Liver (tissue), 9 donors: ENCODE data around the gene ARHGEF2. TPM values are rescaled to one million over a fixed set of nuclear protein-coding genes. Genes with fewer than 3 reads are reported as not detected.

Experiments
- DNase-seq: peaks from one replicate; pipeline ENCODE4 v3.0.0-alpha.2; 2017; ENCODE audit warnings: low spot score
- H3K27ac ChIP-seq, 2 donors: one replicate each; pipeline ENCODE4 v1.7.0; 2013; ENCODE audit warnings: inconsistent platforms in 2 of 2, low read length in 2 of 2, control low read depth in 1 of 2, low read depth in 1 of 2, mild to moderate bottlenecking in 1 of 2
- H3K27me3 ChIP-seq, 4 donors: one replicate each; pipeline versions ENCODE4 v1.6.1 to v1.7.0; 2013; ENCODE audit warnings: low read length in 3 of 4, inconsistent platforms in 1 of 4, mild to moderate bottlenecking in 1 of 4, moderate library complexity in 1 of 4; ENCODE audit not compliant: control insufficient read depth in 4 of 4, insufficient read depth in 4 of 4
- H3K36me3 ChIP-seq, 4 donors: one replicate each; pipeline versions ENCODE4 v1.6.1 to v1.7.0; 2013; ENCODE audit warnings: low read length in 3 of 4, mild to moderate bottlenecking in 3 of 4, low read depth in 1 of 4, moderate library complexity in 1 of 4; ENCODE audit not compliant: control insufficient read depth in 4 of 4, insufficient read depth in 3 of 4
- H3K4me1 ChIP-seq, 4 donors: one replicate each; pipeline versions ENCODE4 v1.6.1 to v1.7.0; 2013; ENCODE audit warnings: low read length in 3 of 4, mild to moderate bottlenecking in 3 of 4, moderate library complexity in 1 of 4; ENCODE audit not compliant: control insufficient read depth in 4 of 4, insufficient read depth in 4 of 4
- H3K4me3 ChIP-seq, 3 donors: one replicate each; pipeline versions ENCODE4 v1.6.1 to v1.7.0; 2013; ENCODE audit warnings: low read length in 3 of 3, control low read depth in 1 of 3, low read depth in 1 of 3, mild to moderate bottlenecking in 1 of 3
- H3K9ac ChIP-seq, 2 donors: one replicate each; pipeline ENCODE4 v1.7.0; 2013; ENCODE audit warnings: low read length in 2 of 2, mild to moderate bottlenecking in 2 of 2, moderate library complexity in 2 of 2, control low read depth in 1 of 2, low read depth in 1 of 2
- H3K9me3 ChIP-seq, 4 donors: one replicate each; pipeline versions ENCODE4 v1.6.1 to v1.7.0; 2013; ENCODE audit warnings: low read length in 3 of 4; ENCODE audit not compliant: control insufficient read depth in 4 of 4
- ATF3 ChIP-seq: IDR thresholded peaks from 2 replicates; pipeline ENCODE4 v1.6.1; 2016; ENCODE audit warnings: antibody characterized with exemption
- CTCF ChIP-seq: fragments of 150-350 bp; IDR thresholded peaks from 2 replicates; pipeline ENCODE4 v1.5.1; 2017; ENCODE audit warnings: improper control_type of control experiment, low read depth, low read length; ENCODE audit not compliant: missing input control
- EGR1 ChIP-seq, 2 donors: IDR thresholded peaks; 2 replicates each; pipeline ENCODE4 v1.6.1; 2016 to 2018; ENCODE audit warnings: antibody characterized with exemption in 2 of 2, low read depth in 2 of 2
- FOXA2 ChIP-seq: IDR thresholded peaks from 2 replicates; pipeline ENCODE4 v1.6.1; 2016; ENCODE audit warnings: antibody characterized with exemption
- GABPA ChIP-seq, 2 donors: IDR thresholded peaks in 1 of 2; conservative IDR thresholded peaks in 1 of 2; 2 replicates each; pipeline ENCODE4 v1.6.1; 2016; ENCODE audit warnings: antibody characterized with exemption in 2 of 2, mild to moderate bottlenecking in 1 of 2, moderate library complexity in 1 of 2
- HNF4A ChIP-seq, 2 donors: conservative IDR thresholded peaks; 2 replicates each; pipeline ENCODE4 v1.6.1; 2016; ENCODE audit warnings: antibody characterized with exemption in 2 of 2, mild to moderate bottlenecking in 2 of 2
- HNF4G ChIP-seq: IDR thresholded peaks from 2 replicates; pipeline ENCODE4 v1.6.1; 2016; ENCODE audit warnings: antibody characterized with exemption
- JUND ChIP-seq, 2 donors: IDR thresholded peaks; 2 replicates each; pipeline ENCODE4 v1.6.1; 2016; ENCODE audit warnings: antibody characterized with exemption in 2 of 2
- MAX ChIP-seq: IDR thresholded peaks from 2 replicates; pipeline ENCODE4 v1.6.1; 2016; ENCODE audit warnings: antibody characterized with exemption
- NR2F2 ChIP-seq: IDR thresholded peaks from 2 replicates; pipeline ENCODE4 v1.6.1; 2016; ENCODE audit warnings: antibody characterized with exemption
- RAD21 ChIP-seq, 2 donors: IDR thresholded peaks; 2 replicates each; pipeline ENCODE4 v1.6.1; 2016; ENCODE audit warnings: antibody characterized with exemption in 2 of 2, mild to moderate bottlenecking in 2 of 2
- REST ChIP-seq: IDR thresholded peaks from 2 replicates; pipeline ENCODE4 v1.6.1; 2016; ENCODE audit warnings: antibody characterized with exemption, mild to moderate bottlenecking
- RXRA ChIP-seq, 2 donors: IDR thresholded peaks; 2 replicates each; pipeline ENCODE4 v1.6.1; 2017 to 2018; ENCODE audit warnings: antibody characterized with exemption in 2 of 2, mild to moderate bottlenecking in 1 of 2
- TAF1 ChIP-seq: conservative IDR thresholded peaks from 2 replicates; pipeline ENCODE4 v1.6.1; 2016; ENCODE audit warnings: antibody characterized with exemption, mild to moderate bottlenecking
- YY1 ChIP-seq: IDR thresholded peaks from 2 replicates; pipeline ENCODE4 v1.6.1; 2016; ENCODE audit warnings: antibody characterized with exemption, mild to moderate bottlenecking
- ZBTB33 ChIP-seq: IDR thresholded peaks from 2 replicates; pipeline ENCODE4 v1.6.1; 2016; ENCODE audit warnings: antibody characterized with exemption
- WGBS: extraction: QIAGEN DNeasy Blood & Tissue Kit; methylation state at CpG from one replicate; pipeline ENCODE4 v1.1.7; 2013; 5-methylcytosine and 5-hydroxymethylcytosine counted together
- polyA plus RNA-seq, 2 donors: library from polyadenylated mRNA; stranded (reverse) in 1 of 2; unstranded in 1 of 2; fragments of 200-250 nt in 1 of 2; fragments of >200 nt in 1 of 2; fragmentation: Nextera tagmentation in 1 of 2; extraction: Ambion mirVana in 1 of 2; gene quantifications; one replicate each; pipeline versions ENCODE4 v1.2.1 to v1.2.3, GENCODE V29; 2013 to 2015
- total RNA-seq, 2 donors: library from RNA; depleted of rRNA; stranded (reverse); fragments of >200 nt; gene quantifications; one replicate each; pipeline ENCODE4 v1.2.3, GENCODE V29; 2014
- donor health status: healthy.
- donor health status: healthy.
- donor health status: healthy.
- donor health status: healthy.
- donor health status: healthy.

Gene ARHGEF2
- total and polyA plus RNA-seq, 4 donors, result 3.2 to 59.1 (median 10.3) TPM

DNA sequence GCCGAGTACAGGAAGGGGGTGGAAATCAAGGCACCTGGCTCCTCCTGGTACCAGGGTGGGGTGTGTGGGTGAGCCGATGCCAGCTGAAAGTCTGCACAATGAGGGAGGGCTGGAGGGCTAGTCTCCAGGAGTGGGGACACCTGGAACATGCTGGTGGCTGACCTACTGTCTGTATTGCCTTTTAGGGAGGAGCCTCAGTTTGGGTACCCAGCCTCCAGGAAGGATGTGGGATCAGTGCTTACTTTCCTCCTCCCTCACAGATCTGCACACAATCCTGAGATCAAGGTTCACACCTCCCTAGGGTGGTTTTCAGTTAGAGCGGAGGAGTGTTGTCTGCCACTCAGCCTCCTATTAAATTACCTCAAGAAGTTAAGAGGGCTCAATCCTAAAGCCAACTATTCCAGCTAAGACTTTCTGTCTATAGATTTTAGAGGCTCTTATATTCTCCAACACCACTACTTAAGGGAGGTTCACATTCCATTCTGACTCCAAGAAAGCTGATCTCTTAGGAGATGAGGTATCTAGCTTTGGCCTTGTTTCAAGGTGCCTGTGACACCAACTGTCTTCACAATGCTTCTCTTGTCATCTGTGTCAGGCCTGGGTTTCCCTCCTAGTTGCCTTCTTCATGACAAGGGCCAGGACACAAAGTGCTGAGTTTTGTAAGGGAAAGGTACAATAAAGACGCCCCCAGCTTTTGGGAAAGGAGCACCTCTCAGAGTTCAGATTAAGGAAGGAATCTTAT is 26.7 kb upstream of the ARHGEF2 start:
- H3K36me3 ChIP-seq, result peaks cover 10 to 18% (median 15%) of the 10 kb centered on the region in 4 donors
- no peak overlapping the region for H3K27ac ChIP-seq
- WGBS, result 78% methylated on average over 4 of the region's 4 CpGs
- DNase-seq, result no peak
- peaks cover 0 to 14% (median 9%) of the 10 kb centered on the region in 4 donors for H3K4me1 ChIP-seq
- no peaks in the 10 kb centered on the region for H3K27me3 ChIP-seq
- no peak overlapping the region for H3K9ac ChIP-seq
- no peak overlapping the region for H3K4me3 ChIP-seq
- TF ChIP-seq RAD21 (IDR thresholded peaks at IDR 0.05) (no peak), REST (no peak), HNF4G (no peak), FOXA2 (no peak), HNF4A (conservative IDR thresholded peaks at IDR 0.05) (no peak), MAX (no peak), GABPA (IDR thresholded peaks at IDR 0.05 in 1 of 2, conservative IDR thresholded peaks at IDR 0.05 in 1 of 2) (no peak), CTCF (no peak), NR2F2 (no peak), ATF3 (no peak), YY1 (no peak), RXRA (IDR thresholded peaks at IDR 0.05) (no peak), JUND (IDR thresholded peaks at IDR 0.05) (no peak), TAF1 (no peak), EGR1 (IDR thresholded peaks at IDR 0.05; ENCODE audit: low read depth in 2 of 2) (no peak), ZBTB33 (no peak)
- H3K9me3 ChIP-seq, result no peaks in the 10 kb centered on the region
